OCI-LY1 (cell line): ENCODE data around the gene DYNLT4.

Experiments used
- EZH2 ChIP-seq: fragments of 200-600 bp; sonication (generic), shearing (Covaris generic); IDR thresholded peaks from 2 replicates; pipeline ENCODE4 v1.8.0; 2017; ENCODE audit warnings: borderline replicate concordance, mixed run types, mild to moderate bottlenecking, antibody characterized with exemption, low read length, moderate library complexity, mixed read lengths
- TF ChIP-seq, protein P1 (sequence below): fragments of 200-600 bp; sonication (generic), shearing (Covaris generic); IDR thresholded peaks from 2 replicates; pipeline ENCODE4 v1.5.1; 2017; ENCODE audit warnings: mild to moderate bottlenecking, antibody characterized with exemption, low read length, moderate library complexity, mixed read lengths

DNA sequence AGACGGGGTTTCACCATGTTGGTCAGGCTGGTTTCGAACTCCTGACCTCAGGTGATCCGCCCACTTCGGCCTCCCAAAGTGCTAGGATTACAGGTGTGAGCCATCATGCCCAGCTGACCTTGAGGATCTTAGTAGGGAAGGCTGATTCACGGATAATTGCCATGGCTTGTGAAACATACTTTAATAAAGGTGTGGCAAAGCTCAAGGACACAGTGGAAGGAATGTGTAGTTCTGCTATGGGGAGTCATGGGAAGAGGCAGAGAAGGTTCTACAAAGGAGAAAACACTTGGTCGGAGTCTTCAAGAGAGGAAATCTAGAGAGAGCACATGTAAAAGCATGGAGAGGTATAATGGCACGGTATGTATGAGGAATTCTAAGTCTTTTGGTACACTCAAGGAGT is 48.6 kb upstream of the DYNLT4 start:
- TF ChIP-seq, protein P1, sequence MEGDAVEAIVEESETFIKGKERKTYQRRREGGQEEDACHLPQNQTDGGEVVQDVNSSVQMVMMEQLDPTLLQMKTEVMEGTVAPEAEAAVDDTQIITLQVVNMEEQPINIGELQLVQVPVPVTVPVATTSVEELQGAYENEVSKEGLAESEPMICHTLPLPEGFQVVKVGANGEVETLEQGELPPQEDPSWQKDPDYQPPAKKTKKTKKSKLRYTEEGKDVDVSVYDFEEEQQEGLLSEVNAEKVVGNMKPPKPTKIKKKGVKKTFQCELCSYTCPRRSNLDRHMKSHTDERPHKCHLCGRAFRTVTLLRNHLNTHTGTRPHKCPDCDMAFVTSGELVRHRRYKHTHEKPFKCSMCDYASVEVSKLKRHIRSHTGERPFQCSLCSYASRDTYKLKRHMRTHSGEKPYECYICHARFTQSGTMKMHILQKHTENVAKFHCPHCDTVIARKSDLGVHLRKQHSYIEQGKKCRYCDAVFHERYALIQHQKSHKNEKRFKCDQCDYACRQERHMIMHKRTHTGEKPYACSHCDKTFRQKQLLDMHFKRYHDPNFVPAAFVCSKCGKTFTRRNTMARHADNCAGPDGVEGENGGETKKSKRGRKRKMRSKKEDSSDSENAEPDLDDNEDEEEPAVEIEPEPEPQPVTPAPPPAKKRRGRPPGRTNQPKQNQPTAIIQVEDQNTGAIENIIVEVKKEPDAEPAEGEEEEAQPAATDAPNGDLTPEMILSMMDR = no peak
- TF ChIP-seq EZH2 = no peak
